Measurements from ENCODE around the gene ANKRD39. TPM values are rescaled to one million over a fixed set of nuclear protein-coding genes. Genes with fewer than 3 reads are reported as not detected.

The ANKRD39 gene
- total and polyA plus RNA-seq, 9 of the 15 experiments (the other 6 are each of a cell fraction or from before 2014, with no cell fraction given) = 8.2 to 33.1 (median 23.8) TPM

DNA sequence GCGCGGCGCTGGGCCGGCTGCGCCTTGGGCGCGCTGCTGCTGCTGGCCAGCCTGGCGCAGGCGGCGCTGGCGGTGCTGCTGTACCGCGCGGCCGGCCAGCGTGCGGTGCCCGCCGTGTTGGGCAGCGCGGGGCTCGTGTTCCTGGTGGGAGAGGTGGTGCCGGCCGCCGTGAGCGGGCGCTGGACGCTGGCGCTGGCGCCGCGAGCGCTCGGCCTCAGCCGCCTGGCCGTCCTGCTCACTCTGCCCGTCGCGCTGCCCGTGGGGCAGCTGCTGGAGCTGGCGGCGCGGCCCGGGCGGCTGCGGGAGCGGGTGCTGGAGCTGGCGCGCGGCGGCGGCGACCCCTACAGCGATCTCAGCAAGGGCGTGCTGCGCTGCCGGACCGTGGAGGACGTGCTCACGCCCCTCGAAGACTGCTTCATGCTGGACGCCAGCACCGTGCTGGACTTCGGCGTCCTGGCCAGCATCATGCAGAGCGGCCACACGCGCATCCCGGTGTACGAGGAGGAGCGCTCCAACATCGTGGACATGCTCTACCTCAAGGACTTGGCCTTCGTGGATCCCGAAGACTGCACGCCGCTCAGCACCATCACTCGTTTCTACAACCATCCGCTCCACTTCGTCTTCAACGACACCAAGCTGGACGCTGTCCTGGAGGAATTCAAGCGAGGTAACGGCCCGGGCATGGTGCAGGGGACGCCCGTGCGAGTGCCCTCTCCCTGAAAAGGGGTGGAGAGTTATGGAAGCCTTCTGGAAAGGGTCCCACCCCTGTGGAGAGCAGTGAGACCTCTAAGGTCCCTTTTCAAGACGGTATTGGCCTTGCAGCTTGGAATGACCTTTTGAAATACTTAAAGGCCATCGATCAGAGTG, 40.7 kb downstream of the ANKRD39 start (continued):
- no peak for TF ChIP-seq ARID4B (CRISPR knock-in tag; IDR thresholded peaks at IDR 0.05)
- TF ChIP-seq RHOXF2B (CRISPR knock-in tag; conservative IDR thresholded peaks at IDR 0.05) = no peak
- peak in 1 of 2 experiments; percentile 26; a peak in 1 of 4 replicates for TF ChIP-seq HDAC1 (IDR thresholded peaks at IDR 0.05)
- no peak for TF ChIP-seq SMARCC2 (IDR thresholded peaks at IDR 0.05; ENCODE audit: low read depth)
- no peak for TF ChIP-seq CCNT2 (IDR thresholded peaks at IDR 0.05; ENCODE audit: borderline replicate concordance, extremely low read depth, insufficient read length, low read depth, low read length)
- no peak for TF ChIP-seq IRF2 (CRISPR knock-in tag; IDR thresholded peaks at IDR 0.05)
- TF ChIP-seq HNRNPUL1 (IDR thresholded peaks at IDR 0.05; ENCODE audit: low read length) = no peak
- no peak for TF ChIP-seq ZFX (CRISPR knock-in tag; IDR thresholded peaks at IDR 0.05)
- TF ChIP-seq L3MBTL2 (IDR thresholded peaks at IDR 0.05) = peak; percentile 73
- no peak for TF ChIP-seq ELF1 (tag; IDR thresholded peaks at IDR 0.05)
- no peak for TF ChIP-seq XRCC3 (IDR thresholded peaks at IDR 0.05)
- TF ChIP-seq ZNF766 (CRISPR knock-in tag; conservative IDR thresholded peaks at IDR 0.05) = no peak
- TF ChIP-seq PPARD (CRISPR knock-in tag; IDR thresholded peaks at IDR 0.05) = no peak
- no peak for TF ChIP-seq SMARCA4 (IDR thresholded peaks at IDR 0.05)
- TF ChIP-seq SIN3B (IDR thresholded peaks at IDR 0.05; ENCODE audit: low read depth) = no peak
- TF ChIP-seq NELFE (IDR thresholded peaks at IDR 0.05; ENCODE audit: insufficient read depth, insufficient read length) = no peak
- no peak for TF ChIP-seq ZNF395 (CRISPR knock-in tag; IDR thresholded peaks at IDR 0.05)
- TF ChIP-seq, protein P1, sequence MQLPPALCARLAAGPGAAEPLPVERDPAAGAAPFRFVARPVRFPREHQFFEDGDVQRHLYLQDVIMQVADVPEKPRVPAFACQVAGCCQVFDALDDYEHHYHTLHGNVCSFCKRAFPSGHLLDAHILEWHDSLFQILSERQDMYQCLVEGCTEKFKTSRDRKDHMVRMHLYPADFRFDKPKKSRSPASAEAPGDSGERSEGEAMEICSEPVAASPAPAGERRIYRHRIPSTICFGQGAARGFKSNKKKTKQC (CRISPR knock-in tag; IDR thresholded peaks at IDR 0.05) = peak; percentile 76; the same call in 1 of the 2 replicates
- TF ChIP-seq DMBX1 (CRISPR knock-in tag; IDR thresholded peaks at IDR 0.05; ENCODE audit: borderline replicate concordance) = no peak
- TF ChIP-seq NFE2L1 (tag; IDR thresholded peaks at IDR 0.05; ENCODE audit: borderline replicate concordance, low read depth) = no peak
- no peak for TF ChIP-seq TAF1 (IDR thresholded peaks at IDR 0.05; ENCODE audit: control insufficient read depth, extremely low read depth, insufficient read depth, low read length, severe bottlenecking)

Measured in K562 (cell line).